ENCODE data around the gene RNF112.

GRCh38 chr17:19413761-19414160 is 2.7 kb downstream of the RNF112 start:
- TF ChIP-seq, protein P1, sequence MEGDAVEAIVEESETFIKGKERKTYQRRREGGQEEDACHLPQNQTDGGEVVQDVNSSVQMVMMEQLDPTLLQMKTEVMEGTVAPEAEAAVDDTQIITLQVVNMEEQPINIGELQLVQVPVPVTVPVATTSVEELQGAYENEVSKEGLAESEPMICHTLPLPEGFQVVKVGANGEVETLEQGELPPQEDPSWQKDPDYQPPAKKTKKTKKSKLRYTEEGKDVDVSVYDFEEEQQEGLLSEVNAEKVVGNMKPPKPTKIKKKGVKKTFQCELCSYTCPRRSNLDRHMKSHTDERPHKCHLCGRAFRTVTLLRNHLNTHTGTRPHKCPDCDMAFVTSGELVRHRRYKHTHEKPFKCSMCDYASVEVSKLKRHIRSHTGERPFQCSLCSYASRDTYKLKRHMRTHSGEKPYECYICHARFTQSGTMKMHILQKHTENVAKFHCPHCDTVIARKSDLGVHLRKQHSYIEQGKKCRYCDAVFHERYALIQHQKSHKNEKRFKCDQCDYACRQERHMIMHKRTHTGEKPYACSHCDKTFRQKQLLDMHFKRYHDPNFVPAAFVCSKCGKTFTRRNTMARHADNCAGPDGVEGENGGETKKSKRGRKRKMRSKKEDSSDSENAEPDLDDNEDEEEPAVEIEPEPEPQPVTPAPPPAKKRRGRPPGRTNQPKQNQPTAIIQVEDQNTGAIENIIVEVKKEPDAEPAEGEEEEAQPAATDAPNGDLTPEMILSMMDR (conservative IDR thresholded peaks at IDR 0.05; ENCODE audit: low read depth, low read length), result no peak
- TF ChIP-seq EZH2 (IDR thresholded peaks at IDR 0.05; ENCODE audit: borderline replicate concordance, low read depth, low read length, poor library complexity, severe bottlenecking), result no peak

All from A673 (cell line).